Tibial artery (tissue), 4 donors: ENCODE results near the gene GRM3.
"Not testable (repeated sequence)": the region's sequence is repeated elsewhere in the genome, so short reads cannot be mapped to it uniquely, and the experiment has no call there.

Experiments used
- DNase-seq, 2 donors: peaks; one replicate each; pipeline ENCODE4 v3.0.0-alpha.2; 2019
- H3K27ac ChIP-seq, 2 donors: fragments of 200-600 bp; sonication (generic) in 1 of 2; 1 replicate in 1 of 2; 2 replicates in 1 of 2; pipeline ENCODE4 v1.5.1; 2018 to 2019; ENCODE audit warnings: mild to moderate bottlenecking in 1 of 2
- H3K27me3 ChIP-seq, 2 donors: fragments of 200-600 bp; sonication (generic) in 1 of 2; one replicate each; pipeline versions ENCODE4 v1.5.1 to v1.6.0; 2016 to 2019
- H3K36me3 ChIP-seq, 3 donors: fragments of 200-600 bp; sonication (generic) in 2 of 3; one replicate each; pipeline ENCODE4 v1.5.1; 2016 to 2019; ENCODE audit warnings: mild to moderate bottlenecking in 2 of 3
- H3K4me1 ChIP-seq, 4 donors: fragments of 200-600 bp; sonication (generic) in 2 of 4; 1 replicate in 3 of 4; 2 replicates in 1 of 4; pipeline ENCODE4 v1.5.1; 2016 to 2019
- H3K4me3 ChIP-seq, 2 donors: fragments of 200-600 bp; sonication (generic) in 1 of 2; 1 replicate in 1 of 2; 2 replicates in 1 of 2; pipeline ENCODE4 v1.5.1; 2018 to 2019; ENCODE audit warnings: mild to moderate bottlenecking in 2 of 2
- H3K9me3 ChIP-seq, 3 donors: fragments of 200-600 bp; sonication (generic) in 1 of 3; one replicate each; pipeline ENCODE4 v1.5.1; 2016 to 2019
- intact Hi-C: fragments of 100-400 bp; cut with DNase I; formaldehyde crosslinking; loops from one replicate; pipeline ENCODE4 v1.15.0; 2023; ENCODE audit warnings: low total_unique reads
- TF ChIP-seq, protein P1 (sequence below), 2 experiments: fragments of 200-600 bp in 1 of 2; fragments of 450-650 bp in 1 of 2; IDR thresholded peaks; one replicate each; pipeline ENCODE4 v1.5.1; 2017 to 2019; ENCODE audit warnings: antibody characterized with exemption in 2 of 2, mild to moderate bottlenecking in 1 of 2, moderate library complexity in 1 of 2

The GRM3 gene

DNA sequence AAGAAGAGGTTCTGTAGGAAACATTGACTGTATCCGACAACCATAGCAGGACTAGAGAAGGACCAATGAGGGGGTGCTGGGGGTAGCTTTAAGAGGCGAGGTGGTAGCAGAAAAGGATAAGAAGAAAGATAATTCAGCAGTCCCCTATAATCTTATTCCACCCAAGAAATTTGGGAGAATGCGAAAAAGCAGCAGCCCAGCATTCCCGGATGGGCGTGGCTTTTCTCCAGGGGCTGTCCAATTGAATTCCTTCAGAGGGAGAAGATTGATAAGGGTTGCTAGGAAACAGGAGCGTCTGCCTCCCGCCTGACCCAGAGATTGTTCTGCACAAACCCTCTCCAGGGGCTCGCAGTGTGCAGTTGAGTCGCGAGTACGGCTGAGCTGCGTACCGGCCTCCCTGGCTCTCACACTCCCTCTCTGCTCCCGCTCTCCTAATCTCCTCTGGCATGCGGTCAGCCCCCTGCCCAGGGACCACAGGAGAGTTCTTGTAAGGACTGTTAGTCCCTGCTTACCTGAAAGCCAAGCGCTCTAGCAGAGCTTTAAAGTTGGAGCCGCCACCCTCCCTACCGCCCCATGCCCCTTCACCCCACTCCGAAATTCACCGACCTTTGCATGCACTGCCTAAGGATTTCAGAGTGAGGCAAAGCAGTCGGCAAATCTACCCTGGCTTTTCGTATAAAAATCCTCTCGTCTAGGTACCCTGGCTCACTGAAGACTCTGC lies at the start of gene GRM3:
TSS of gene GRM3 (plus strand) at position 349 of the 721 bp plus-strand sequence. CDS start 121,237 bp downstream, outside the sequence.
- TF ChIP-seq, protein P1, sequence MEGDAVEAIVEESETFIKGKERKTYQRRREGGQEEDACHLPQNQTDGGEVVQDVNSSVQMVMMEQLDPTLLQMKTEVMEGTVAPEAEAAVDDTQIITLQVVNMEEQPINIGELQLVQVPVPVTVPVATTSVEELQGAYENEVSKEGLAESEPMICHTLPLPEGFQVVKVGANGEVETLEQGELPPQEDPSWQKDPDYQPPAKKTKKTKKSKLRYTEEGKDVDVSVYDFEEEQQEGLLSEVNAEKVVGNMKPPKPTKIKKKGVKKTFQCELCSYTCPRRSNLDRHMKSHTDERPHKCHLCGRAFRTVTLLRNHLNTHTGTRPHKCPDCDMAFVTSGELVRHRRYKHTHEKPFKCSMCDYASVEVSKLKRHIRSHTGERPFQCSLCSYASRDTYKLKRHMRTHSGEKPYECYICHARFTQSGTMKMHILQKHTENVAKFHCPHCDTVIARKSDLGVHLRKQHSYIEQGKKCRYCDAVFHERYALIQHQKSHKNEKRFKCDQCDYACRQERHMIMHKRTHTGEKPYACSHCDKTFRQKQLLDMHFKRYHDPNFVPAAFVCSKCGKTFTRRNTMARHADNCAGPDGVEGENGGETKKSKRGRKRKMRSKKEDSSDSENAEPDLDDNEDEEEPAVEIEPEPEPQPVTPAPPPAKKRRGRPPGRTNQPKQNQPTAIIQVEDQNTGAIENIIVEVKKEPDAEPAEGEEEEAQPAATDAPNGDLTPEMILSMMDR (IDR thresholded peaks at IDR 0.05), result no peak
- Histone ChIP-seq H3K9me3 (no peaks in the 10 kb centered on the region), H3K27ac (no peak within 1 kb of the TSS), H3K27me3 (peaks cover 0 to 32% of the 10 kb centered on the region in 2 donors), H3K4me1 (peaks cover 0 to 20% (median 16%) of the 10 kb centered on the region in 4 donors), H3K36me3 (no peaks in the 10 kb centered on the region), H3K4me3 (peak within 1 kb of the TSS; percentile 25 to 29)
- intact Hi-C loops, result no loop called here
- DNase-seq, result no peak

DNA sequence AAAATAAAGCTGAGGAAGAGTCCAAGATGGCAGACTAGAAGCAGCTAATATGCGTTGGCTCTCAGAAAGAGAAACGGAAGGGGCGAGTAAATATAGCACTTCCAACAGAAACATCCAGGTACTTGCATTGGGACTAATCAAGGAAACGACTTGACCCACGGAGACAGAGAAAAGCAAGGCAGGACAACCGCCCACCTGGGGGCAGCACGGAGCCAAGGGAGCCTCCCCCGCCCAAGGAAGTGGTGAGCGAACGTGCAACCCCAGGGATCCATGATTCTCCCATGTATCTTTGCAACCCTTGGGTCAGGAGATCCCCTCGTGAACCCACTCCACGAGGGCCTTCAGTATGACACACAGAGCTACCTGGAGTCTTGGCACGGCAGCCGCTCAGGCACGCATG lies 45.4 kb upstream of the GRM3 start:
- Histone ChIP-seq H3K27ac (no peak overlapping the region), H3K4me3 (no peak overlapping the region), H3K36me3 (no peaks in the 10 kb centered on the region), H3K4me1 (no peaks in the 10 kb centered on the region), H3K9me3 (no peaks in the 10 kb centered on the region), H3K27me3 (no peaks in the 10 kb centered on the region)
- no peak for DNase-seq
- intact Hi-C loops, result no loop called here
- TF ChIP-seq, protein P1 (IDR thresholded peaks at IDR 0.05), result no peak

DNA sequence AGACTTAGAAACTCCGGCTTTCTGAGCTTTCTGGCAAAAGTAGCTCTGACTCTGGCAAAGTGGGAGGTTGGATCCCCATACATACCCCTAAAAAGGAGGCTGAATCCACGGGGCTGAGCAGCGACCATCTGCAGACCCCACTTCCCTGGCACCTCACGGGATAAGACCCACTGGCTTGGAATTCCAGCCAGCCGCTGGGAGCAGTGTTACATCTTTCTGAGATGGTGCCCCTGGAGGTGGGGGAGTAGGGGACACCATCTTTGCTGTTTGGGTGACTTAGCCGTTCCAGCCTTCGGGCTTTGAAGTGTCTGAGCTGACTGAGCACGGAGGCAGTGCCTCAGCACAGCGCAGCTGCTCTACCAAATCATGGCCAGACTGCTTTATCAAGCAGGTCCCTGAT lies 45.0 kb upstream of the GRM3 start:
- no peaks in the 10 kb centered on the region for H3K4me1 ChIP-seq
- H3K4me3 ChIP-seq, result no peak overlapping the region
- no peak overlapping the region for H3K27ac ChIP-seq
- DNase-seq, result no peak
- intact Hi-C loops, result no loop called here
- TF ChIP-seq, protein P1 (IDR thresholded peaks at IDR 0.05), result no peak
- no peaks in the 10 kb centered on the region for H3K9me3 ChIP-seq
- no peaks in the 10 kb centered on the region for H3K27me3 ChIP-seq
- H3K36me3 ChIP-seq, result no peaks in the 10 kb centered on the region

DNA sequence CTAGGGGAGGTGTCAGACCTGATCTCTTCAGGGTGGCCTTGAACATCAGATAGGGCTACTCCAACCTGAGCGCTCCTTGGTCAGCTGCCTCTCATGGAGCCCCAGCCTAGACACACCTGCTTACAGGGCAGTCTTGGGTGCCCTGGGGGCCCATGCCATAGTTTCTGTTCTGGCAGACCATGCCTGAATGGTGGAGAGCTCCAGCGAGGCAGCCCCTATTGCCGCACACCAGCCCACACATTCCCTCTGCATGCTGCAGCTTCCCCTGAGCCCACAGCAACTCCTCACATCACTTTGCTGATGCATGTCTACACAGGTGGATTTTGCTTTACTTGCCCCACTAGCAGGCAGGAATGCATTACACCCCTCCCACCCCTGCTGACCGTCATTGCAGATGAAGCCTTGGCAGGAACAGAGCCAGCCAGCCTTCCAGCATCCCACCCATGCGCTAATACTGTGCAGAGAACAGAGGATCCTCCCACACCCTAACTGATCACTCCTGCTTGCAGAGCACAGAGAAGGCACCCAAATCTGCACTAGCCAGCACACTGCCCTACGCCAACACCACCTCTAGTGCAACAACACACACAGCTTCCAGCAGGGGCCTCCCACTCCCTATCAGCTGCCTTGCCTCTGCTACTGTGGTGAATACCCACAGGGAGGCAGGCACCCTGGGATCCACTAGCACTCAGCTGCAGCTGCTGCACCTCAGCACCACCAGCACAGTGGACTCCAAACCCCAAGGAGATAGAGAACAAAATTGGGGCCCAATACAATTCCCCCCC lies 43.0 kb upstream of the GRM3 start:
- Histone ChIP-seq H3K4me3 (no peak overlapping the region), H3K9me3 (no peaks in the 10 kb centered on the region), H3K36me3 (no peaks in the 10 kb centered on the region), H3K4me1 (no peaks in the 10 kb centered on the region), H3K27me3 (no peaks in the 10 kb centered on the region), H3K27ac (no peak overlapping the region)
- TF ChIP-seq, protein P1 (IDR thresholded peaks at IDR 0.05), result no peak
- no peak for DNase-seq
- intact Hi-C loops, result no loop called here

DNA sequence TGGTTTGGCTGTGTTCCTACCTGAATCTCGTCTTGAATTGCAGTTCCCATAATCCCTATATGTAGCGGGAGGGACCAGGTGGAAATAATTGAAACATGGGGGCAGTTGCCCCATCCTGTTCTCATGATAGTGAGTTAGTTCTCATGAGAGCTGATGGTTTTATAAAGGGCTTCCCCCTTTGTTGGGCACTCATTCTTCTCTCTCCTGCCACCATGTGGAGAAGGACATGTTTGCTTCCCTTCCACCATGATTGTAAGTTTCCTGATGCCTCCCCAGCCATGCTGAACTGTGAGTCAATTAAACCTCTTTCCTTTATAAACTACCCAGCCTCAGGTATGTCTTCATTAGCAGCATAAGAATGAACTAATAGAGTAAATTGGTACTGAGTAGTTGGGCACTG lies 28.0 kb upstream of the GRM3 start:
- H3K4me1 ChIP-seq, DNase-seq, H3K36me3 ChIP-seq, H3K4me3 ChIP-seq, H3K9me3 ChIP-seq, H3K27me3 ChIP-seq, intact Hi-C loops, H3K27ac ChIP-seq: not testable (repeated sequence)
